NCI-H2227 treated with DMSO at 0.1 percent for 48 hours (cell line): Measurements from ENCODE around the gene PSORS1C1.
"Not testable (repeated sequence)": the region's sequence is repeated elsewhere in the genome, so short reads cannot be mapped to it uniquely, and the experiment has no call there.

ENCODE experiments used
- DNase-seq: peaks from one replicate; lab custom pipeline; 2025; lab: John Stamatoyannopoulos, UW

Gene PSORS1C1, protein sequence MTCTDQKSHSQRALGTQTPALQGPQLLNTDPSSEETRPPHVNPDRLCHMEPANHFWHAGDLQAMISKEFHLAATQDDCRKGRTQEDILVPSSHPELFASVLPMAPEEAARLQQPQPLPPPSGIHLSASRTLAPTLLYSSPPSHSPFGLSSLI

DNA sequence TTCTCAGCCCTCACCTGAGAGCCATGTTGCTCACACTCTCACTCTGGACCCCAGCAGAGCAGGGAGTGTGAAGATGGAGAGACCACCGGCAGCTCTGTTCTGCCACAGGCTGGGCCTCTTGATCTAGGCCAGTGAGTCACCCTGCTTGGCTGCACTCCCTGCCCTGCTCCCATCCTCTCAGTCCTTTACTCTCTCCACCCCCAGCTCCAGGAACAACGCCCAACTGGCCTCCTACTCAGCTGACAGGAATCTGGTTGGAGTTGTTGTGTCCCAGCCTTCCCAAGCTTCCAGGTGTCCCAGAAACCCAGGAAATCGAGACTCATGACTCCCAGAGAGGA, at the start of gene PSORS1C1:
TSS of gene PSORS1C1 (plus strand) at position 260 of the 338 bp plus-strand sequence. CDS start 14,833 bp downstream, outside the sequence.
- DNase-seq, result no peak

DNA sequence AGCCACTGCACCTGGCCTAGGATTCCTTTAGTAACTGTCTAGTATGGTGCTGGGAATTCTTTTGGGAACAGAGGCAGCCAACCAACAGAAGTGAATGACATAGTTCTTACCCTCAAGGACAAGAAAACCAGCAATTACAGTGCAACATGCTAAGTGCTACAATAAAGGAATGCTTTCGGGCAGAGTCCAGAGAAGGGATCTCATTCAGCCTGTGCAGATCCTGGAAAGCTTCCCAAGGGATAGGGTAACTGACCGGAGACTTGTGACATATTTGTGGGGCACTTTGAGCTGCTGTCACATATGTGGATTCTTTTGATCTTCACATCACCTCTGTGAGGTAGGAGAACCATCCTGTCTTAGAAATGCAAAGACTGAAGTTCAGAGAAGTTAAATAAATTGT, 49.0 kb upstream of the PSORS1C1 start:
- no peak for DNase-seq

DNA sequence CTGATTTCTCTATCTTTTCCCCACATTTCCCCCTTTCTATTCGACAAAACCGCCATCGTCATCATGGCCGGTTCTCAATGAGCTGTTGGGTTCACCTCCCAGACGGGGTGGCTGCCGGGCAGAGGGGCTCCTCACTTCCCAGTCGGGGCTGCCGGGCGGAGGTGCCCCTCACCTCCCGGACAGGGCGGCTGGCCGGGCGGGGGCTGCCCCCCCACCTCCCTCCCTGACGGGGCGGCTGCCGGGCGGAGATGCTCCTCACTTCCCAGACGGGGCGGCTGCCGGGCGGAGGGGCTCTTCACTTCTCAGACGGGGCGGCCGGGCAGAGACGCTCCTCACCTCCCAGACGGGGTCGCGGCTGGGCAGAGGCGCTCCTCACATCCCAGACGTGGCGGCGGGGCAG, 47.6 kb upstream of the PSORS1C1 start:
- DNase-seq, result not testable (repeated sequence)

DNA sequence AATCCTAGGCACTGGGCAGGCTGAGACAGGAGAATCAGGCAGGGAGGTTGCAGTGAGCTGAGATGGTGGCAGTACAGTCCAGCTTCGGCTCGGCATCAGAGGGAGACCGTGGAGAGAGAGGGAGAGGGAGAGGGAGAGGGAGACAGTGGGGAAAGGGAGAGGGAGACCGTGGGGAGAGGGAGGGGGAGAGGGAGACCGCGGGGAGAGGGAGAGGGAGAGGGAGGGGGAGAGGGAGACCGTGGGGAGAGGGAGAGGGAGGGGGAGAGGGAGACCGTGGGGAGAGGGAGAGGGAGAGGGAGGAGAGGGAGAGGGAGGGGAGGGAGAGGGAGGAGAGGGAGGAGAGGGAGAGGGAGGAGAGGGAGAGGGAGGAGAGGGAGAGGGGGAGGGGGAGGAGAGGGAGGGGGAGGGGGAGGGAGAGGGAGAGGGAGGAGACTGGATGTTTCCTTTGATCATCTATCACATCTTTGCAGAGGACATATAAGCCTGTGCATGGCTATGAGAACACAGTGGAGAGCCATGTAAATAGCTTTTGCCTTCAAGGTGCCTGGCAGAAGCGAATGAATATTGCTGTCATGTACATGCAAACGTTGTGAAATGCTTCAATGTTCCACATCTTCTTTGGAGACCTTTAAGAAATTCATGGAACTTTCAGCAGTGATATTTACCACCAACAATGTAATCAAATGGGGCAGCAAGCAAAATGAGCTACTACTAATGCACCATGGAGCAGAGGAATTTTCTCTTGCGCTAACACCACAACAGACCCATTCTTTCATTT, 46.5 kb upstream of the PSORS1C1 start:
- DNase-seq, result not testable (repeated sequence)

DNA sequence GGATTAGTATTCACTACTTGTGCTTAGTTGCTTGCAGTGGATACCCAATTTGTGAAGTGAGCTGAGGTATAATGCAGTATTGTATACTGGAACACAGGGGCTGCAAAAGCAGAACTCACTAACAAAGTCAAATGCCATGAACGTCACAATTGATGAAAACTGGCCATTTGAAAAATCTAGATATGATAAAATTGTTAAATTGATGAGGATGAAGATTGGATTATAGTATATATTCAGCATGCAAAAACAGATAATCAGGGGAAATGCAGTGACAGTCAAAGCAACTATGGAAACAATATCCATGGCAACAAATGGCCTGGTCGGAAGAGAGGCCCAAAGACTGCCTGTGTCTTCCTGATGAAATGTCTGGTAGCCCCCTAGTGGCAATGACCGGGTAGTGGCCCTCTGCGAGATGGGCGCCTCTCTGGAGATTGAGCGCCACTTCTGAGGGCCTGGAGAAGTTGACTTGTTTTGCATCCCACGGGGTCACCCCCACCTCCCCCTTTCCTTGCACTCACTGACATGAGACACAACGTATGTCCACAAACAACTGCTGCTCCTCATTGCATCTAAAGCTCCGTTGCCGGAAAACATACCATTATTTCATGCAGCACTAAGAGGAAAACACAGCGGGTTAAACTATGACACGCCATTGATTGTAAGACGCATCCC, 45.8 kb upstream of the PSORS1C1 start:
- DNase-seq, result peak; percentile 58

DNA sequence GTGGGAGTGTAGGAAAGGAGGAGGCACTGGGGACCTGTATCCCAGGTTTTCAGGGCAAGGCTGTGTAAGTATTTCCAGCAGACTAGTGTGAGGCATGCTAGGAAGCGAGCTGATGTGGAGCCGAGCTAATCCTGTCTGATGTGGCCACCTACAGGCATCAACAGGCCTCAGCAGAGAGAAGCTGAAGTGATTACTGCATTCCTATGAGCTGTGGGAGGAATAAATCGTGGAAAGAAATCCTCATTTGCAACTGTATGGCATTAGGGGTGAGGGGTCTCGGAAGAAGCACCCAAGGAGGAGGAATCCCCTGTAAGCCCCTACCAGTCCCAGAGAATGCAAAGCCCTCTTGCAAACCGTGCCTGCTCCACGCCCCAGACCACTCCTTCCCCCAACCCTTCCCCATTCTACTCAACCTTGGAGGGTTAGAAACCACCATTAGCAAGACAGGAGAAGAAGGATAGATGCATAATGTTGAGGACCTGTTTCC, 43.8 kb upstream of the PSORS1C1 start:
- DNase-seq, result peak; percentile 58

DNA sequence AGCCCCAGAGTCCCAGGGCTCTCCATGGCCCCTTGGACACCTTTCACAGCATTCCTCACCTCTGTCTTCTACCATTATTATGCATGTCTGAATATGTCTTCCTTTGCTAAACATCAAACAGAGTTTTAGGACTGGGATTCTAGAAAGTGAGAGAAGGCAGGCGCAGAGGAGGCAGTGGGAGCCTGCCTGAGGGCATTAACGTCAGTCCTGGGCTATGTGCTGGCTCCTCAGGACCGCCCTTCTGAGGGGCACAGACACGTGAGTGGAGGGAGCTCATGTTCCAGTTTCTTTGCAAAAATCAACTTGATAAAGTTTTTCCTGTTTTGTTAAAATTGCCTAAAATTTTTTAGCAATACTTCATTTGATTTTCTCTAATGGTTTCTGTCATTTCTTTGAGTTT, 40.2 kb upstream of the PSORS1C1 start:
- no peak for DNase-seq

DNA sequence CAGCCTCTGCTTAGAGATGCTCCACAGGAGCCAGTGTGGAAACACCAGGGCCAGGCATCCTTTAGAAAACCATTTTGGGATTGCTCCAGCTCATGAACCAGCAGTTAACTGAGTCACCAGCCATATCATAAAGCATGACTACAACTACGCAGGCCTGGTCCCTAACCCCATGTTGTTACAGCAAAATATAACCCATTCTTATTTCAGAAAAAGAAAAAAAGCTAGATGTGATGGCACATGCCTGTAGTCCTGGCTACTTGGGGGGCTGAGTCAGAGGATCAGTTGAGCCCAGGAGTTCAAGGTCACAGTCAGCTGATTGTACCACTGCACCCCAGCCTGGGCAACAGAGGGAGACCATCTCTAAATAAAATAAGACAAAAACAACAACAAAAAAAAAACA, 39.1 kb upstream of the PSORS1C1 start:
- no peak for DNase-seq

DNA sequence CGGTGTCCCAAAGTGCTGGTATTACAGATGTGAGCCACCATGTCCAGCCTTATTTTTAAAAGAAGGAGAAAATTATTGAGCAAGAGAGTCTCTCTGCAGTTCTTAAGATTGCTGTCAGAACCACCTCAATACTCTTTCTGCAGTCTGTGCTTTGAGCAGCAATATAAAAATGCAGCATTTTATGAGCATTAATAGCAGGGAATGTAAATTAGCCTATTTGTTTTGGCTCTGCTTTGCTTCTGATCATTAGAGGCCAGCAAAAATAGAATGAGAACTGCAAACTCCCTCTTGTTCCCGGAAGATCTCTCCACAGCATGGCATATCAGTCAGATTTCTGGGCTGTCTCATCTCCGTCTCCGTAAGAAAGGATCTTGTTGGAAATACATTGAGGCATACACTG, 38.0 kb upstream of the PSORS1C1 start:
- no peak for DNase-seq

DNA sequence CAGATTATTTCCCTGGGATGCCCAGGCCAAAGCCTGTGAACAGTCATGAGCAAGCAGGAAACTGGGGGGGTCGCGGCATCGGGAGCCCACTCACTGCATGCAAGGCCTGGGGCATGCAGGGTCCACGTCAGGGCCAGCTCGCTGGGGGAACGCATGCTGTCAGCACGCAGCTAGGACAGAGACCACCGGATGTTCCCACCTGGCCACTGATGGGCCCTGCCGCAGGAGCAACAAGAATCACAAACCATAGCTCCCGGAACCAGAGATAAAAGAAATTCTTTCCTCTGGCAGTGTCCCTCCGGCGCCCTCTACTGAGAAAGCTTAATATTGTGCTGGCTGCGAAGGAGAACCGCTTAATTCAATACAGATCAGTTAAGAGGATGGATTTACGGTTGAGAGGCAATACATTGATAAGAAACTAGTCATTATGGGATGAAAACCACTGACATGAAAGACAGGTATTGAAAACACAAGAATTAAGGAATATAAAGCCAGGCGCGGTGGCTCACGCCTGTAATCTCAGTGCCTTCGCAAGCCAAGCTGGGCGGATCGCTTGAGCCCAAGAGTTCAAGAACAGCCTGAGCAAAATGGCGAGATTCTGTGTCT, 34.8 kb upstream of the PSORS1C1 start:
- peak; percentile 75 for DNase-seq

DNA sequence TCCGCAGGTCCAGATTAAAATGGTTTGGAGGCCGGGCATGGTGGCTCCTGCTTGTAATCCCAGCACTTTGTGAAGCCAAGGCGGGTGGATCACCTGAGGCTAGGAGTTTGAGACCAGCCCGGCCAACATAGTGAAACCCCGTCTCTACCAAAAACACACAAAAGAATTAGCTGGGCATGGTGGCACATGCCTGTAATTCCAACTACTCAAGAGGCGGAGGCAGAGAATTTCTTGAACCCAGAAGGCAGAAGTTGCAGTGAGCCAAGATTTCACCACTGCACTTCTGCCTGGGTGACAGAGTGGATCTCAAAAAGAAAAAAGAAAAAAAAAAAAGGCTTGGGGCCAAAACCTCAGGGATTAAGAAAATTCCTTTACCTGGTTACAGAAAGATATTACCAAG, 32.7 kb upstream of the PSORS1C1 start:
- no peak for DNase-seq

DNA sequence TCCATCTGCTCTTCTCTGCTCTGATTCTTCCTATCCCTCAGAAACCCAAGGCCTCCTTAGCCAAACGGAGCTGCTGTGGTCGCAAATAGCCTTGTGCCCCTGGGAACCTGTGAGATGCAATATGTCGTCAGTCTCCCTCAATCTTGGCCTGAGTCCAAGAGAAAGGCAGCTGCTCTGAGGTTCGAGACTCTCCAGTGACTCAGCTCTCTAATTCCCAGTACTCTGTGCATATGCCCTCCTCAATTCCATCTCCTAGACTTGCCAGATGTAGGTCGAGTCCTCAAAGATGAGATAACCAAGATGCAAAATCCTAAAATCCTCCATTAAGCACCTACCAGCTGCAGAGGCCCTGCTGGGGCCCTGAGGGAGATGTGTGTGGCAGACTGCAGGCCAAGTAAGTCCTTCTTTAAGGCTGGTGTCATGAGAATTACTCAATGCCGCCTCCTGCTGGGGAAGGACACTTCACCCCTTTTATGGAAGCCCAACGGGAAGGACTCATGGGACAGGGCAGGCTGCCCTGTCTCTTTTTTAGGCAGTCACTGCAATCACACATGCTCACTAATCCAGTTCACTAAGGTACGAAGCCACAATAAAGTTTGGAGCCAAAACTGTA, 30.8 kb upstream of the PSORS1C1 start:
- no peak for DNase-seq

DNA sequence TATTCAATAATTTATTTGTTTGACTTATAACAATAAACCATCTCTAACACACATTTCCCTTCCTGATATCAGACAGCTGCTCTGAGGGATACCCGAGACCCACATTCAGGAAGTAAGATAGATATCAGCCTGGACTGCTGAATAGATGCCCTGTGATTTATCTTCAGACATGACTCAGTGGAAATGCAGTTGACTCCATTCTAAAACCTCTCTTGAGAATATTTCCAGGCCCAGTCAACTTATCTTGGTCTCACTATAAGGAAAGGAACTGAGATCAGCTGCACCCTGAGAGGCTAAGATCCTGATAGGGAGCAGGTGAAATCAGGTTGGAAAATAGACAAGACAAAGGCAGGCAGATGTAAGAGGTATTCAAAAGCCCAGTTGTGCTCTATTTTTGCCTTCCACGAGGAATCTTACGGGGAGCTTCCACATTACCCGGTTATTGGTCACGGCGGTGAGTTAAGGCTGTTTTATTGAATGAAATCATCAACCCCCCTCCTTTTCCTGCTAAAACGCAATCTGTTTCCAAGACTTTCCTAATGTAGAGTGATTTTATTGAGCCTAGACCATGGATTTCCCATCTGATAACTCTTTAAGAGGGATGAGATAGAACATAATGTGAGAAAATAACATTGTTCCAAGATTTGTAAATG, 27.7 kb upstream of the PSORS1C1 start:
- DNase-seq, result no peak

DNA sequence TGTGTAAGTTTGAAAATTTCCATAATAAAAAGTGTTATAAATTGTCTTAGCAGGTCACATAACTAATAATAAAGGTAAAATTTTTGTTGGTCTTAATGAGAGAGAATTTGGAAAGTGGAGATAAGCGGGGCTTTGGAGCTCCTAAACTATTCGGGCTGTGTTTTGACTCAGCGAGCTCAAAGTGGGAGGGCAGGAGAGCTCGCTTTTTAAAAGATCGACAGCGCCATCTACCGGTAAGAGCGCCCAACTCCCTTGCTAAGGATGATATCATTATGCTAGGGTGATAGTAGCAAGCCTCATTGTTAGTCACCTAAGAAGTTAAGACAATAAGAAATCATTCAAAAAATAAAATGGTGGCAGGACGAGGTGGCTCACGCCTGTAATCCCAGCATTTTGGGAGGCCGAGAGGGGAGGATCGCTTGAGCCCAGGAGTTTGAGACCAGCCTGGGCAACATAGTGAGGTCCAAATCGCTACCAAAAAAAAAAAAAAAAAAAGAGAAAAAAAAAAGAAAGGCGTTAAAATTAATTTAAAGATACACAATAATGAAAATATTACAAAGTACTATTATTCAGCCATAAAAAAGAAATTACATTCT, 27.0 kb upstream of the PSORS1C1 start:
- DNase-seq, result peak; percentile 77

DNA sequence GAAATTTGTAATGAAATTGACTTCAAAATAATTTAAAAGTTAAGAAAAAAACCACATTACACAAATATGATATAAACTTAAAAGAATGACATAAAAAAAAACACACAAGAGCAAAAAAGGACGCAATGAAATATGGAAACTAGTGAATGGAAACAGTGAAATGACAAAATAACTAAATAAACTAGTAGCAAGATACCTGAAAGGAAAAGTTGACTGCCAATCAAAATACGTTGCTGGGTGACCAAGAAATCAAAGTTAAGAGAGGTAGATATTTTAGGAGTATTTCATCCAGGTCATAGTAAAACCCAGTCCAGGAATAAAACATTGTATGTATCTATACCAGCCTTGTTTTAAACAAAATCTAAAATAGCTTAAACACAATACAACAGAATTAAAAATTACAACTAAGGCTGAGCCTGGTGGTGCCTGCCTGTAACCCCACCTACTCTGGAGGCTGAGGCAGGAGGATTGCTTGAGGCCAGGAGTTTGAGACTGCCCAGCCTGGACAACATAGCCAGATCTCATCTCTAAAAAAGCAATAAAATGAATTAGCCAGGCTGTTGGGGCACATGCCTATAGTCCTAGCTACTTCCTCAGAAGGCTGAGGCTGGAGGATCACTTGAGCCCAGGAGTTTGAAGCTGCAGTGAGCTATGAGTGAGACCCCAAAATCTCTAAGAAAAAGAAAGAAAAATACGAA, 24.2 kb upstream of the PSORS1C1 start:
- no peak for DNase-seq

DNA sequence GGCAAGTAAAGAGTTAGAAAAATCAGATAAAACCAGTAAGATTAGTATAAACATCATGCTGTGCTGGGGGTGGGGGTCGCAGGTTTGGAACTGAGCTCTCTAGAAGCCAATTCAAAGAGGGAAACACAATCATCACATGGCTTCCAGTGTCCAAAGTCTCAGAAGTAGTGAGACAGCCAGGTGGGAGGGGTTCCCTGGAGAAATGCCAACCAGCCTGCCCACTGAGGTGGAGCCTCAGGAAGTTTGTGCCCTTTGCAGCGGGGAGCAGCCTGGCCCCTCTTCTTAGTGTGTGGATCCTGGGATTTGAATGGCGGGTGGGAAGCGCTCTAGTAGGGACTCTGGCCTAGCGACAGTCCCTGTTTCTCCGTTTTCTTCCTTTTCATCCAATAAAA, 23.6 kb upstream of the PSORS1C1 start:
- DNase-seq, result no peak

DNA sequence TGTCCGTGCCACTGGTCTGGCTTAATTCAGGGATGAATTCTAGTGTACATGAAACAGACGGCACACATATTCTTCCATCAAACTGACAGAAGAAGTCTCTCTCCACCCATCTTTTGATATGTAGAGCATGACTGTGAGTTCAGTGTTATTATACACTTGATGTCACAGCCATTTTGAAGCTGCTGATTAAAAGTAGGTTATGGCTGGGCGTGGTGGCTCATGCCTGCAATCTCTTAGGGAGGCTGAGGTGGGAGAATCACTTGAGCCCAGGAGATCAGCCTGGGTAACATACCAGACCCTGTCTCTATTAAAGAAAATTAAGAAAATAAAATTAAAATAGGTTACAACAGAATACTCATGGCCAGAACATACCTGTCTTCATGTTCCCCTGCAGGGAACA, 22.9 kb upstream of the PSORS1C1 start:
- no peak for DNase-seq

DNA sequence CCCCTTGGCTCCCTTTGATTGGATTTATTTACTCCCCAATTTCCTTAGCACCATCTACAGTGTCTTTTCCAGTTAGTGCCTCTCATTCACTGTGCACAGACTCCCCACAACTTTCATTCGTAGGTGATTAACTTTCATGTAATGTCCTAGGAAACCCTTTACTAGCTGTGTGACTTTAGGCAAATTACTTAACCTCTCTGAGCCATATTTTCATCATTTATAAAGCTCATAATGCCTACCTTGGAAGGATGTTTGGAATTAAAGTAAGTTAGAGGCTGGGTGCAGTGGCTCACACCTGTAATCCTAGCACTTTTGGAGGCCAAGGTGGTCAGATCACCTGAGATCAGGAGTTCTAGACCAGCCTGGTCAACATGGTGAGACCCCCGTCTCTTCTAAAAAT, 22.4 kb upstream of the PSORS1C1 start:
- DNase-seq, result no peak

DNA sequence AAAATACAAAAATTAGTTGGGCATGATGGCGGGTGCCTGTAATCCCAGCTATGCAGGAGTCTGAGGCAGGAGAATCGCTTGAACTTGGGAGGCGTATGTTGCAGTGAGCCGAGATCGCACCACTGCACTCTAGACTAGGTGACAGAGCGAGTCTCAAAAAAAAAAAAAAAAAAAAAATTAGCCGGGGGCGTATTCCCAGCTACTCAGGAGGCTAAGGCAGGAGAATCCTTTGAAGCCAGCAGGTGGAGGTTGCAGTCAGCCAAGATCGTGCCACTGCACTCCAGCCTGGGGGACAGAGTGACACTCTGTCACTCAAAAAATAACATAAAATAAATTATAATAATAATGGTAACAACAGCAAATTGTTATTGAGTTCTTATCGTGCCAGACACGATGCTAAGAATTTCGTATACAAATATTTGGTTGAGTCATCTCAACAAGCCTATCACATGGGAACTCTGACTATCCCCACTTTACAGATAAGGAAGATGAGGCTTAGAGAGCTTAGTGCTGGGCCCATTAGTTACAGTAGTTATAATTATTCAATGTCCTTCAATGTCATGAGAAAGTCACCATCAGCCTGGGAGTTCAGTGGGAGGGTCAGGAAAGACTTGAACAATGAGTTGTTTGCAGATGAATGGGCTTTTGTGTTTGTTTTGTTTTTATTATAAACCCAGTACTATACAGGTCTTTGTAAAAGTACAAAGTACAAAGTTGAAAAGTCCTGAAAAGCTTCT, 21.7 kb upstream of the PSORS1C1 start:
- DNase-seq, result no peak

DNA sequence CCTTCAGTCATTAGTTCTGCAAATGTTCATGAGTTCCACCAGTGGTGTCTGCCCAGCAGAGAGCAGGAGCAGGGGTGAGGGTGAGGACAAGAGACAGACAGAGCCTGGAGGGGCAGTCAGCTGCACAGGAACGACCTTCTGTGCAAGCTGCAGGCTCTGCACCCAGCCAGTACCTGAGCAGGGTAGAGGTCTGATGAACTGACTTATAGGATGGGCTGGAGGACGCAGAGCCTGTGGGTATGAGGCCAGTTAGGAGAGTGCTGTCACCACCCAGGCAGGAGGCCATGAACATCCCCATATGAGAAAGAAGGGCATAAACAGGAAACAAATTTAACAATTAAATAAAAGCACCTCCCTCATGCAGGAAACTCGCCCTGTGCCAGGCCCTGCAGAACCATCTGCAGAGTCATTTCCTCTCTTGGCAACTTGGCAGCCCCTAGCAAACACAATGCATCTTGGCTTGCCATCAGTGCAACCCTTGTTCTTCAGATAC, 20.2 kb upstream of the PSORS1C1 start:
- no peak for DNase-seq
